Endothelial cell of umbilical vein (primary cell): ENCODE measurements around the gene PDE11A. TPM values are rescaled to one million over a fixed set of nuclear protein-coding genes. Genes with fewer than 3 reads are reported as not detected.

ENCODE experiments used
- BruUV-seq: library from RNA; stranded (reverse); fragments of 400-500 nt; replicated peaks from 2 replicates; lab custom pipeline; 2021; lab: Mats Ljungman, UMichigan
- CTCF ChIA-PET: fragments of 300-600, 350-600 bp; sonication (Branson Sonifier 250); formaldehyde crosslinking; loops from one replicate; lab custom pipeline; 2021; ENCODE audit warnings: antibody characterized with exemption, inconsistent platforms; lab: Charles Lee
- POLR2A ChIA-PET: fragments of 300-600, 350-600 bp; sonication (Branson Sonifier 250); formaldehyde crosslinking; loops from one replicate; lab custom pipeline; 2021; ENCODE audit warnings: antibody characterized with exemption, inconsistent platforms; lab: Charles Lee
- DNase-seq: peaks from one replicate; pipeline ENCODE4 v3.0.0-alpha.2; 2011; ENCODE audit warnings: low read depth, low spot score
- FAIRE-seq: peaks from 2 replicates; lab custom pipeline; 2011; peaks lifted over from hg19 to GRCh38; lab: Jason Lieb, UNC
- H2AFZ ChIP-seq: 2 replicates; pipeline ENCODE4 v1.6.0; 2012; ENCODE audit warnings: low read depth, low read length, control low read depth, inconsistent platforms
- H3K27ac ChIP-seq: 2 replicates; pipeline ENCODE4 v1.5.1; 2011; ENCODE audit warnings: low read depth, mild to moderate bottlenecking, control low read depth, low read length, moderate library complexity; ENCODE audit not compliant: insufficient read depth
- H3K27me3 ChIP-seq, 2 experiments: 2 replicates each; pipeline versions ENCODE4 v1.6.0 to v1.6.1; 2011; ENCODE audit warnings: low read length in 2 of 2, mixed read lengths in 1 of 2; ENCODE audit not compliant: control insufficient read depth in 2 of 2, insufficient read depth in 2 of 2
- H3K36me3 ChIP-seq, 2 experiments: 2 replicates in 1 of 2; 3 replicates in 1 of 2; pipeline ENCODE4 v1.5.1; 2011; ENCODE audit warnings: low read length in 2 of 2, mild to moderate bottlenecking in 1 of 2, moderate library complexity in 1 of 2; ENCODE audit not compliant: control insufficient read depth in 2 of 2, insufficient read depth in 2 of 2; ENCODE audit errors: extremely low read depth in 1 of 2
- H3K4me1 ChIP-seq: 3 replicates; pipeline ENCODE4 v1.5.1; 2011; ENCODE audit warnings: mild to moderate bottlenecking, low read length; ENCODE audit not compliant: control insufficient read depth, insufficient read depth; ENCODE audit errors: extremely low read depth
- H3K4me2 ChIP-seq: 2 replicates; pipeline ENCODE4 v1.6.1; 2011; ENCODE audit warnings: low read length, control low read depth, mixed read lengths; ENCODE audit not compliant: insufficient read depth
- H3K4me3 ChIP-seq, 3 experiments: fragments of 200-600 bp in 1 of 3; sonication (generic), shearing (Covaris generic) in 1 of 3; replicated peaks in 1 of 3; 2 replicates each; pipeline ENCODE4 v1.5.1; 2011 to 2016; ENCODE audit warnings: control low read depth in 3 of 3, low read length in 3 of 3, mild to moderate bottlenecking in 2 of 3, inconsistent platforms in 1 of 3, low read depth in 1 of 3, moderate library complexity in 1 of 3; ENCODE audit not compliant: insufficient read depth in 1 of 3
- H3K79me2 ChIP-seq: 2 replicates; pipeline ENCODE4 v1.6.0; 2012; ENCODE audit warnings: low read length, inconsistent platforms; ENCODE audit not compliant: control insufficient read depth, insufficient read depth
- H3K9ac ChIP-seq: replicated peaks from 2 replicates; pipeline ENCODE3; 2011; ENCODE audit warnings: low read length, control low read depth; ENCODE audit not compliant: insufficient read depth; ENCODE audit errors: extremely low read depth
- H3K9me1 ChIP-seq: replicated peaks from 3 replicates; pipeline ENCODE4 v1.6.0; 2011; ENCODE audit warnings: mild to moderate bottlenecking, low read length; ENCODE audit not compliant: control insufficient read depth, insufficient read depth; ENCODE audit errors: extremely low read depth
- H3K9me3 ChIP-seq: replicated peaks from 2 replicates; pipeline ENCODE4 v1.5.1; 2012; ENCODE audit warnings: low read length, inconsistent platforms; ENCODE audit not compliant: control insufficient read depth, insufficient read depth
- H4K20me1 ChIP-seq: replicated peaks from 2 replicates; pipeline ENCODE3; 2011; ENCODE audit warnings: mild to moderate bottlenecking, low read length; ENCODE audit not compliant: control insufficient read depth, insufficient read depth; ENCODE audit errors: extremely low read depth
- CTCF ChIP-seq, 2 donors: IDR thresholded peaks; 1 replicate in 1 of 2; 2 replicates in 1 of 2; pipeline ENCODE4 v1.5.1; 2011; ENCODE audit warnings: low read length in 2 of 2, mild to moderate bottlenecking in 2 of 2, moderate library complexity in 2 of 2, control low read depth in 1 of 2, inconsistent platforms in 1 of 2, low read depth in 1 of 2; ENCODE audit not compliant: insufficient read depth in 1 of 2; ENCODE audit errors: extremely low read depth in 1 of 2
- EZH2 ChIP-seq: IDR thresholded peaks from 2 replicates; pipeline ENCODE4 v1.6.1; 2012; ENCODE audit warnings: borderline replicate concordance, low read depth, mild to moderate bottlenecking, moderate library complexity, low read length, inconsistent platforms; ENCODE audit not compliant: severe bottlenecking
- FOS ChIP-seq: IDR thresholded peaks from 2 replicates; pipeline ENCODE4 v1.6.1; 2011; ENCODE audit warnings: mild to moderate bottlenecking, low read length, moderate library complexity, borderline replicate concordance; ENCODE audit not compliant: insufficient read depth
- GATA2 ChIP-seq: IDR thresholded peaks from 2 replicates; pipeline ENCODE4 v1.7.0; 2011; ENCODE audit warnings: low read depth, mild to moderate bottlenecking, moderate library complexity, mixed read lengths, low read length; ENCODE audit not compliant: insufficient read length, insufficient read depth
- JUN ChIP-seq: IDR thresholded peaks from 2 replicates; pipeline ENCODE4 v1.6.1; 2011; ENCODE audit warnings: borderline replicate concordance, low read depth; ENCODE audit not compliant: insufficient read length, insufficient read depth
- MAX ChIP-seq: IDR thresholded peaks from 2 replicates; pipeline ENCODE4 v1.6.1; 2011; ENCODE audit not compliant: insufficient read depth, insufficient read length
- MYC ChIP-seq: IDR thresholded peaks from one replicate; pipeline ENCODE4 v1.6.1; 2011; ENCODE audit warnings: mild to moderate bottlenecking, low read depth, low read length
- POLR2A ChIP-seq: IDR thresholded peaks from 2 replicates; pipeline ENCODE4 v1.6.1; 2012; ENCODE audit warnings: low read depth, mild to moderate bottlenecking, control low read depth, low read length
- POLR2AphosphoS5 ChIP-seq: IDR thresholded peaks from 2 replicates; pipeline ENCODE4 v1.6.1; 2012; ENCODE audit warnings: low read depth, mild to moderate bottlenecking, control low read depth, low read length, moderate library complexity; ENCODE audit not compliant: insufficient read depth
- dilution Hi-C: fragments of 300-500 bp; cut with MboI; formaldehyde crosslinking; loops from one replicate; pipeline ENCODE4 v1.15.0; 2019; ENCODE audit warnings: low sequenced_read_pairs; ENCODE audit not compliant: extremely low pct_ligation_motif_present
- intact Hi-C: fragments of 100-400 bp; cut with micrococcal nuclease; formaldehyde crosslinking; loops from one replicate; pipeline ENCODE4 v1.10.0; 2022
- polyA plus RNA-seq, 4 experiments: library from polyadenylated mRNA; depleted of rRNA in 3 of 4; stranded (reverse) in 3 of 4; unstranded in 1 of 4; fragments of >200 nt; gene quantifications; 2 replicates each; pipeline versions ENCODE4 v1.2.1 to v1.2.3, GENCODE V29; 2011 to 2012; ENCODE audit warnings: missing spikeins in 1 of 4
- total RNA-seq: library from RNA; stranded (reverse); gene quantifications from 2 replicates; pipeline ENCODE4 v1.2.3, GENCODE V29; 2021

Gene PDE11A
- total and polyA plus RNA-seq, 2 donors (not counting 3 experiments of a cell fraction or from before 2014, with no cell fraction given), result 0.07 to 0.51 TPM

GRCh38 chr2:177588671-177589070 is 483.9 kb downstream of the PDE11A start:
- no peaks in the 10 kb centered on the region for H3K4me1 ChIP-seq
- DNase-seq, result no peak
- no peaks in the 10 kb centered on the region for H3K9me3 ChIP-seq
- dilution Hi-C loops, result no loop called here
- no peaks in the 10 kb centered on the region for H3K79me2 ChIP-seq
- no peaks in the 10 kb centered on the region for H3K9me1 ChIP-seq
- no peaks in the 10 kb centered on the region for H3K36me3 ChIP-seq
- no peaks in the 10 kb centered on the region for H3K27me3 ChIP-seq
- ChIA-PET CTCF (no interaction called here), POLR2A (no interaction called here)
- no peaks in the 10 kb centered on the region for H4K20me1 ChIP-seq
- TF ChIP-seq MYC, result no peak
- TF ChIP-seq EZH2, result no peak
- no peak for TF ChIP-seq CTCF (IDR thresholded peaks at IDR 0.05; ENCODE audit: extremely low read depth in 1 of 2, insufficient read depth in 1 of 2, low read depth in 1 of 2, low read length in 2 of 2)
- no peak for TF ChIP-seq FOS
- no peak for TF ChIP-seq GATA2
- TF ChIP-seq POLR2A, result no peak
- no peak for TF ChIP-seq POLR2AphosphoS5
- TF ChIP-seq MAX, result no peak
- TF ChIP-seq JUN, result no peak
- FAIRE-seq, result no peak
- H2AFZ ChIP-seq, result no peak overlapping the region
- H3K4me3 ChIP-seq, result no peak overlapping the region
- H3K4me2 ChIP-seq, result no peak overlapping the region
- no TSS peak for BruUV-seq
- H3K9ac ChIP-seq, result no peak overlapping the region
- no peak overlapping the region for H3K27ac ChIP-seq
- intact Hi-C loops, result no loop called here
